Measurements from ENCODE around the gene SPDYE6. TPM values are rescaled to one million over a fixed set of nuclear protein-coding genes. Genes with fewer than 3 reads are reported as not detected.

Gene SPDYE6
- total and polyA plus RNA-seq, 2 donors (not counting 1 experiment from before 2014, with no cell fraction given): not detected

DNA sequence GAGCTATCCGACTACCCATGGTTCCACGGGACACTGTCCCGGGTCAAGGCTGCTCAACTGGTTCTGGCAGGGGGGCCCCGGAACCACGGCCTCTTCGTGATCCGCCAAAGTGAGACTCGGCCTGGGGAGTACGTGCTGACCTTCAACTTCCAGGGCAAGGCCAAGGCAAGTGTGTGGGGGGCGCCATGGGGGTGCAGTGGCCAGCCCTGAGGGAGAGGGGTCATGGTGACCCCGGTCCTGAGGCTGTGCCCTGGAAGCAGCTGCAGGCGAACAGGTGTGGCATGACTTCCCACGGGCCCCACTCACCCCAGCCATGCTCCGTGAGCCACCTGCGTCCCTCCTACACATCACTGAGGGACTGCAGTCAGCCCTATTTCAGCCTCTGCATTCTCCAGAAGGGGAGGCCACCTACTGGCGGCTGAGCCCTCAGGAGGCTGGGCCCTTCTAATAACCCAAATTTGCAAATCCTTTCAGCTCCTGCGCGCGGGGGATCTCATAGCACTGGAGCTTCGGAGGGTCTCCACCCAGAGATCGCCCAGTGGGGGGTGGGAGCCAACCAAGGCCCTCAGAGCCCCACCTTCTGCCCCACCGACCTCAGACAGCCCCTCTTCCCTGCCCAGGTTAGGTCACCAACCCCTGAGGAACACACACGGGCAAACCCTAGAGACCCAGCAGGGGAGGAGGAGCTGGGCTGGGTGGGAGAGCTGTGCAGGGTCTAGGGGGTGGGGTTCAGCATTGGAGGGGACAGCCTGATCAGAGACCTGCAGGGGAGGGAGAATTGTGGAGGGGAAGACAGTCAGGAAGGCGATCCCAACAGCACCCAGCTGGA is 38.8 kb downstream of the SPDYE6 start:
- Histone ChIP-seq H3K27me3 (replicated peaks in 1 of 4; ENCODE audit: control extremely low read depth in 1 of 4, control insufficient read depth in 3 of 4, insufficient read depth in 4 of 4, low read length in 3 of 4) (no peaks in the 10 kb centered on the region), H4K20me1 (ENCODE audit: control insufficient read depth, insufficient read depth, low read length, poor library complexity, severe bottlenecking) (peaks cover 14% of the 10 kb centered on the region), H2AFZ (ENCODE audit: insufficient read depth, low read depth, low read length, poor library complexity, severe bottlenecking) (no peak overlapping the region), H3K9me3 (ENCODE audit: control extremely low read depth in 1 of 3, control insufficient read depth in 2 of 3, insufficient read depth in 1 of 3, low read length in 2 of 3) (no peaks in the 10 kb centered on the region), H3K9ac (ENCODE audit: low read length) (no peak overlapping the region), H3K4me2 (replicated peaks; ENCODE audit: low read depth, low read length, poor library complexity, severe bottlenecking) (no peak overlapping the region), H3K4me3 (ENCODE audit: control extremely low read depth in 1 of 5, extremely low read depth in 1 of 5, insufficient read depth in 1 of 5, low read depth in 2 of 5, low read length in 4 of 5) (no peak overlapping the region), H3K36me3 (replicated peaks in 1 of 2; ENCODE audit: control extremely low read depth in 1 of 2, control insufficient read depth in 1 of 2, extremely low read depth in 1 of 2, insufficient read depth in 2 of 2, low read length in 1 of 2) (peaks cover 5 to 62% of the 10 kb centered on the region in 2 experiments), H3K27ac (ENCODE audit: low read length in 2 of 2) (no peak overlapping the region), H3K4me1 (ENCODE audit: control insufficient read depth in 2 of 2, insufficient read depth in 2 of 2, low read length in 2 of 2) (peaks cover 10 to 11% of the 10 kb centered on the region in 2 donors), H3K79me2 (ENCODE audit: control insufficient read depth, insufficient read depth, low read length) (no peaks in the 10 kb centered on the region)
- ATAC-seq (ENCODE audit: low read depth): no peak
- H3K9me3 Mint-ChIP-seq (ENCODE audit: insufficient read depth): no peaks in the 10 kb centered on the region
- no peak for TF ChIP-seq EZH2 (IDR thresholded peaks at IDR 0.05; ENCODE audit: borderline replicate concordance, insufficient read depth, low read depth, low read length, poor library complexity, severe bottlenecking)
- TF ChIP-seq, protein P1, sequence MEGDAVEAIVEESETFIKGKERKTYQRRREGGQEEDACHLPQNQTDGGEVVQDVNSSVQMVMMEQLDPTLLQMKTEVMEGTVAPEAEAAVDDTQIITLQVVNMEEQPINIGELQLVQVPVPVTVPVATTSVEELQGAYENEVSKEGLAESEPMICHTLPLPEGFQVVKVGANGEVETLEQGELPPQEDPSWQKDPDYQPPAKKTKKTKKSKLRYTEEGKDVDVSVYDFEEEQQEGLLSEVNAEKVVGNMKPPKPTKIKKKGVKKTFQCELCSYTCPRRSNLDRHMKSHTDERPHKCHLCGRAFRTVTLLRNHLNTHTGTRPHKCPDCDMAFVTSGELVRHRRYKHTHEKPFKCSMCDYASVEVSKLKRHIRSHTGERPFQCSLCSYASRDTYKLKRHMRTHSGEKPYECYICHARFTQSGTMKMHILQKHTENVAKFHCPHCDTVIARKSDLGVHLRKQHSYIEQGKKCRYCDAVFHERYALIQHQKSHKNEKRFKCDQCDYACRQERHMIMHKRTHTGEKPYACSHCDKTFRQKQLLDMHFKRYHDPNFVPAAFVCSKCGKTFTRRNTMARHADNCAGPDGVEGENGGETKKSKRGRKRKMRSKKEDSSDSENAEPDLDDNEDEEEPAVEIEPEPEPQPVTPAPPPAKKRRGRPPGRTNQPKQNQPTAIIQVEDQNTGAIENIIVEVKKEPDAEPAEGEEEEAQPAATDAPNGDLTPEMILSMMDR (IDR thresholded peaks at IDR 0.05): no peak
- no peak for DNase-seq
- intact Hi-C loops (cut with micrococcal nuclease): loop anchor here (1.0 kb wide), 1 partner anchor 38 kb away; no protein-coding TSS in a partner anchor
- ChIA-PET POLR2A (interaction anchor here (0.6 to 2.9 kb wide), 3 partner anchors 10 to 792 kb away, joined by 3 to 7 read pairs (median 7); no protein-coding TSS in a partner anchor), CTCF (interaction anchor here (1.2 to 5.3 kb wide), 5 partner anchors 28 to 87 kb away, joined by 3 to 39 read pairs (median 4); partner anchors contain the start of gene SH2B2)
- no peak overlapping the region for H3K4me3 Mint-ChIP-seq
- no peak overlapping the region for H3K27ac Mint-ChIP-seq
- no peaks in the 10 kb centered on the region for H3K27me3 Mint-ChIP-seq
- WGBS (ENCODE audit: insufficient coverage): 90% methylated on average over 23 of the region's 24 CpGs
- H3K4me1 Mint-ChIP-seq: peaks cover 30% of the 10 kb centered on the region

All from B cell (primary cell).